Dedifferentiated amniotic fluid mesenchymal stem cell (primary cell): ENCODE results near the gene UTP3.
A peak's percentile ranks its signal among the peaks of the same experiment; 100 is the strongest.
"Not testable (repeated sequence)": the region's sequence is repeated elsewhere in the genome, so short reads cannot be mapped to it uniquely, and the experiment has no call there.

Experiments
- DNase-seq: peaks from one replicate; pipeline ENCODE4 v3.0.0-alpha.2; 2016; ENCODE audit errors: extremely low spot score

The UTP3 gene

DNA sequence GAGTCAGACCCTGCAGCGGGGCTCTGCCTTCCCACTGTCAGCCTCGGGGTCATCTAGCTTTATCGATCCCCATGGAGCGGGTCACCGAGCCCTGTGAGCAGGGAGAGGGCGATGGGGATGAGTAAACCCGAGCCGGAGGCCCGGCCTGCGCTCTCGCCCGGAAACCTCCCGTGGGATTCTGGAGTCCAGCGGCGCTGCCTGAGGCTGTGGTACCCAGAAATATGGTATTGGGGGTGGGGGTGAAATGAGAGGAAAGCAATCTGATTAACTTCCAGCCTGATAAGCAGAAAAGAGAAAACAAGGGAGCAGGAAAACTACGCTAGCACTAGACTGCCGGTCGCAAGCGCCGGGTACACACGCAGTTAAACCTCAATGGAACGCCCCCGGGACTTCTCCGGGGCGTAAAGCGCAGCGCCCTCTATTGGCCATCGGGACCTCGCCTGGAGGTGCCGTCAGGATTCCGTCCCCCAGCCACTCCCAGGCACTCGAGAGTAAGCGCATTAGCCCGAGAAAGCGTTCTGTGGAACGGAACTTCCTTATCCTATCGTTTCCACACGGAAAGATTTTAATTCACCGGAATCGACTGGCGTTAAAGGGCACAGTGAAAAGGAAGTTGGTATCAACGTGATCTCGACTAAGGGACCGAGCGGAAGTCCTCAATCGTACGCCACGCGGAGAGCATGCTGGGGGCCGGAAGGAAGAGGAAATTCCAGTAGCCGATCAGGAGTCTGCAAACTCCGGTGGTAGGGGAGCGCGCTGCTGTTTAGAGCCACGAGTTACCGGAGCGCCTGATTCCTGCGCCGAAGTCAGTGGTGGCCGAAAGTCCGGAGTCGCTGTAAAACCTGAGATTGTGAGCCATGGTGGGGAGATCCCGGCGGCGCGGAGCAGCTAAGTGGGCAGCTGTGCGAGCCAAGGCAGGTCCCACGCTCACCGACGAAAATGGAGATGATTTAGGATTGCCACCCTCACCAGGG is at the start of gene UTP3:
Gene UTP3 (plus strand): TSS at position 712 of the 974 bp plus-strand sequence. CDS start 146 bp downstream, at position 858.
- peak; percentile 100 for DNase-seq

- no peak for DNase-seq
These were observed 48.1 kb upstream of the UTP3 start for GRCh38 chr4:70640192-70640591.

DNA sequence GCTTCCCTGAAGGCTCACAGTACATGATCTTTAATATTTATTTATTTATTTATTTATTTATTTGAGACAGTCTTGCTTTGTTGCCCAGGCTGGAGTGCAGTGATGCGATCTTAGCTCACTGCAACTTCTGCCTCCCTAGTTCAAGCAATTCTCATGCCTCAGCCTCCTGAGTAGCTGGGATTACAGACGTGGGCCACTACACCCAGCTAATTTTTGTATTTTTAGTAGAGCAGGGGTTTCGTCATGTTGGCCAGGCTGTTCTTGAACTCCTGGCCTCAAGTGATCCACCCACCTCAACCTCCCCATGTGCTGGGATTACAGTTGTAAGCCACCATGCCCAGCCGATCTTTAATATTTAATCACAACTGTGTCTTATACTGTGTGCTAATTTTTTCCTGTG is 37.6 kb upstream of the UTP3 start:
- not testable (repeated sequence) for DNase-seq

DNA sequence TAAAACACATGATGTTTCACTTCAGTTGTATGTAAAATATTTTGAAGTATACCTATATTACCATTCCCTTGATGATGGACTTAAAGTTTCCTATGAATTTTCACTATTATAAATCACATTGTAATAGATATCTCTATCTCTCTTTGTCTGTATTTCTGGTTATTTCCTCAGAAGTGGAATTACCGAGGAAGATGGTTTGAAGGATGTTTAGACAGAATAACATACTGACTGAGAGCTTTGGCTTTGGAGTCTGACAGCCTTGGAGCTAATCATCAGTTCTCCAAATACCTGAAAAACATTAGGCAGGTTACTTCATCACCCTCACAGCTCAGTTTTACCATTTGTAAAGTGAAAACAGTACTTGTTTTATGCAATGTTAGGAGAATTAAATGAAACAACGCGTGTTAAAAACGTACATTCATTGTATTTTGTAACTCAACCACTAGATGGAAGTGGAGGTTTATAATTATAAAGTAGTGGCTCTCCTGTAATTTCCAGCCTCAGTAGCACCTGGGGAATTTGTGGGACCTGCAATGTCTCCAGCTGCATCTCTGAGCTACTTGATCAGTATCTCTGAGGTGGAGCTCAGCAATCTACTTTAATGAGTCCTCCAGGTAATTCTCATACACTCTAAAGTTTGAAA is 36.3 kb upstream of the UTP3 start:
- no peak for DNase-seq

GRCh38 chr4:70654605-70655011 is 33.7 kb upstream of the UTP3 start:
- no peak for DNase-seq

- DNase-seq, result no peak
These were observed 31.0 kb upstream of the UTP3 start for GRCh38 chr4:70657326-70657725.

GRCh38 chr4:70658418-70658817 is 29.9 kb upstream of the UTP3 start:
- DNase-seq, result no peak

- no peak for DNase-seq
These were observed 28.2 kb upstream of the UTP3 start for GRCh38 chr4:70660106-70660505.

- not testable (repeated sequence) for DNase-seq
These were observed 26.9 kb upstream of the UTP3 start for GRCh38 chr4:70661309-70661922.

GRCh38 chr4:70666369-70666768 is 22.0 kb upstream of the UTP3 start, which contains the start of gene JCHAIN:
TSS of gene JCHAIN (minus strand) at chr4:70666508. CDS start at chr4:70666490, 18 bp downstream.
- peak; percentile 37 for DNase-seq

DNA sequence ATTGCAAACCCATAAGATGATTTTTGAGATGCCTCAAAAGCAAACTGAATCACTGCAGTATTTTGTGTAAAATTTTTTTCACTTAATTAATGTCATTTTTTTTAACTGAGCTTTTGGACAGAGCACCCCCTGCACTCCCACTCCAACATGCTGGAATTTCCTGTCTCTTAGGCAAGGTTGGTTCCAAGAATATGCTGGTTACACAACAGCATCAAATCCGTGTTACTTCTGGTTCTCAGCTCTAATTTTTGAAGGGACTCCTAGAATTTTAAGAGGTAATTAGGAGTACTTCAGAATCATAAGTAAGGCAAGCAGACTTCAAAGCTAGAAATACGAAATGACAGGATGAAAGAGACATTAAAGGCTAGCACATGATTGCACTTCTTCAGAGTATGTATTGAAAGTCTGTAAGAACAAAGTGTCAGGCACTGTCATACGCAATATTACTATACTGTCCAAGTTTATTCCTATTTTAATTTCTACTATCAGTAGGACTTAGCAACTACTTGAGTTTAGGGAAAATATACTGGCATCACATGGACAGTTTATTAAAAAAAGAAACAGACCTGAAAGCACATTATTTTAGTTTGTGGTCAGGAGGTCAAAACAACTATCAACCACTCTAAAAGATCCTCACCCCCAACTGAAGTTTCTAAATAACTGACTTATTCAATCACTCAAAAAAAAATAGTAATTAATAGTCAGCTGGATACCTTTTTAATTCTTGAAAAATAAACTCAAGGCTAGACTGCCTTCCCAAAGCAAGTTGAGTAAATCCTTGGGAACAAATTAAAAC is 20.4 kb upstream of the UTP3 start:
- no peak for DNase-seq

- no peak for DNase-seq
These were observed 17.9 kb upstream of the UTP3 start for GRCh38 chr4:70670332-70671014.

GRCh38 chr4:70671091-70671490 is 17.2 kb upstream of the UTP3 start:
- no peak for DNase-seq

GRCh38 chr4:70674191-70674590 is 14.1 kb upstream of the UTP3 start:
- no peak for DNase-seq

- no peak for DNase-seq
These were observed 13.6 kb upstream of the UTP3 start for GRCh38 chr4:70674731-70675130.

GRCh38 chr4:70676554-70677090 is 11.7 kb upstream of the UTP3 start:
- no peak for DNase-seq

- DNase-seq, result no peak
These were observed 9.8 kb upstream of the UTP3 start for GRCh38 chr4:70678383-70678999.

- no peak for DNase-seq
These were observed 7.4 kb upstream of the UTP3 start for GRCh38 chr4:70680934-70681333.

GRCh38 chr4:70681704-70682103 is 6.6 kb upstream of the UTP3 start:
- no peak for DNase-seq

GRCh38 chr4:70682142-70682541 is 6.2 kb upstream of the UTP3 start:
- not testable (repeated sequence) for DNase-seq
